Measurements from ENCODE around the gene TPCN1.

DNA sequence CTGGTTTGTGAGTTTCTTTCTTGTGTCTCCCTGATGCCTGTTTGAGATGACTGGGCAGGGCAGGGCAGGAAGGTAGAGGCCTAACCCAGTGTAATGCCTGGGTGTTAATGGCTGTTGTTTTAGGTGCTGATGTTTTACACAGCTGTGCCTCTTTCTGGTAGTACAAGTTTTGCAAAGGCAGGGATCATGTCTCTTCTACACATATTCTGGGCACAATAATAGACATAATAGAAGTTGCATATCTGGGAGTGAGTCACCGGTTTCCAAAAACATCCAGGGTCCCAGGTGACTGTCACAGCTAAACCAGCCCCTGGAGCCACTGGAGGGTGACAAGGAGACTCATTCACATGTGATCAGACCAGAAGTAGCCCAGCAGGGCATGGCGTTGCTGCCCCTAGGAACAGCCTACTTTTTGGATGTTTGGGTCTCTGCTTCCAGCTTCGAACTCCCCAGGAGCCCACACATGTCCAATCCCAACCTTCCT, 18.1 kb downstream of the TPCN1 start:
- TF ChIP-seq, protein P1, sequence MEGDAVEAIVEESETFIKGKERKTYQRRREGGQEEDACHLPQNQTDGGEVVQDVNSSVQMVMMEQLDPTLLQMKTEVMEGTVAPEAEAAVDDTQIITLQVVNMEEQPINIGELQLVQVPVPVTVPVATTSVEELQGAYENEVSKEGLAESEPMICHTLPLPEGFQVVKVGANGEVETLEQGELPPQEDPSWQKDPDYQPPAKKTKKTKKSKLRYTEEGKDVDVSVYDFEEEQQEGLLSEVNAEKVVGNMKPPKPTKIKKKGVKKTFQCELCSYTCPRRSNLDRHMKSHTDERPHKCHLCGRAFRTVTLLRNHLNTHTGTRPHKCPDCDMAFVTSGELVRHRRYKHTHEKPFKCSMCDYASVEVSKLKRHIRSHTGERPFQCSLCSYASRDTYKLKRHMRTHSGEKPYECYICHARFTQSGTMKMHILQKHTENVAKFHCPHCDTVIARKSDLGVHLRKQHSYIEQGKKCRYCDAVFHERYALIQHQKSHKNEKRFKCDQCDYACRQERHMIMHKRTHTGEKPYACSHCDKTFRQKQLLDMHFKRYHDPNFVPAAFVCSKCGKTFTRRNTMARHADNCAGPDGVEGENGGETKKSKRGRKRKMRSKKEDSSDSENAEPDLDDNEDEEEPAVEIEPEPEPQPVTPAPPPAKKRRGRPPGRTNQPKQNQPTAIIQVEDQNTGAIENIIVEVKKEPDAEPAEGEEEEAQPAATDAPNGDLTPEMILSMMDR (conservative IDR thresholded peaks at IDR 0.05 in 1 of 2, IDR thresholded peaks at IDR 0.05 in 1 of 2; ENCODE audit: low read depth in 1 of 2, low read length in 2 of 2), result no peak
- TF ChIP-seq EZH2 (IDR thresholded peaks at IDR 0.05; ENCODE audit: low read length, missing control alignments), result no peak
